ENCODE data around the gene OR8K1.

OR8K1 gene

GRCh38 chr11:56345739-56346138, at the start of gene OR8K1:
OR8K1 (plus strand) TSS chr11:56346039; CDS start chr11:56346039, 0 bp downstream.
- TF ChIP-seq CTCF (IDR thresholded peaks at IDR 0.05; ENCODE audit: low read length, missing control alignments) = no peak
- H3K4me3 ChIP-seq (replicated peaks; ENCODE audit: low read depth, low read length) = no peak within 1 kb of the TSS
- no peak for DNase-seq (ENCODE audit: low read depth)

- DNase-seq (ENCODE audit: low read depth) = no peak
- no peak for TF ChIP-seq CTCF (IDR thresholded peaks at IDR 0.05; ENCODE audit: low read length, missing control alignments)
- H3K4me3 ChIP-seq (replicated peaks; ENCODE audit: low read depth, low read length) = no peak overlapping the region
These were observed 48.9 kb upstream of the OR8K1 start for GRCh38 chr11:56296898-56297297.

- no peak overlapping the region for H3K4me3 ChIP-seq (replicated peaks; ENCODE audit: low read depth, low read length)
- no peak for DNase-seq (ENCODE audit: low read depth)
- TF ChIP-seq CTCF (IDR thresholded peaks at IDR 0.05; ENCODE audit: low read length, missing control alignments) = no peak
These were observed 38.0 kb upstream of the OR8K1 start for GRCh38 chr11:56307836-56308235.

- no peak within 1 kb of the TSS for H3K4me3 ChIP-seq (replicated peaks; ENCODE audit: low read depth, low read length)
- DNase-seq (ENCODE audit: low read depth) = no peak
- no peak for TF ChIP-seq CTCF (IDR thresholded peaks at IDR 0.05; ENCODE audit: low read length, missing control alignments)
These were observed 31.0 kb upstream of the OR8K1 start, which contains the start of gene OR8K3 for GRCh38 chr11:56314844-56315243. OR8K3 (plus strand) TSS chr11:56315144; CDS start chr11:56318307, 3,163 bp downstream.

GRCh38 chr11:56331861-56332491, 13.9 kb upstream of the OR8K1 start:
- no peak for DNase-seq (ENCODE audit: low read depth)
- TF ChIP-seq CTCF (IDR thresholded peaks at IDR 0.05; ENCODE audit: low read length, missing control alignments) = no peak
- no peak overlapping the region for H3K4me3 ChIP-seq (replicated peaks; ENCODE audit: low read depth, low read length)

- DNase-seq (ENCODE audit: low read depth) = no peak
- no peak for TF ChIP-seq CTCF (IDR thresholded peaks at IDR 0.05; ENCODE audit: low read length, missing control alignments)
- no peak overlapping the region for H3K4me3 ChIP-seq (replicated peaks; ENCODE audit: low read depth, low read length)
These were observed 12.7 kb upstream of the OR8K1 start for GRCh38 chr11:56333156-56333555.

GRCh38 chr11:56340289-56340688, 5.5 kb upstream of the OR8K1 start:
- TF ChIP-seq CTCF (IDR thresholded peaks at IDR 0.05; ENCODE audit: low read length, missing control alignments) = no peak
- no peak overlapping the region for H3K4me3 ChIP-seq (replicated peaks; ENCODE audit: low read depth, low read length)
- DNase-seq (ENCODE audit: low read depth) = no peak
